HG03571 (cell line): ENCODE data around the gene MGLL.

ENCODE experiments used
- ATAC-seq: cut with Tn5 transposase; IDR thresholded peaks from one replicate; pipeline ENCODE4 v1.9.1; 2021; ENCODE audit not compliant: unreplicated experiment

Gene MGLL

GRCh38 chr3:127729556-127730056, 92.7 kb downstream of the MGLL start:
- ATAC-seq = no peak

GRCh38 chr3:127728417-127729015, 93.8 kb downstream of the MGLL start:
- ATAC-seq = no peak

GRCh38 chr3:127726894-127727293, 95.4 kb downstream of the MGLL start:
- ATAC-seq = no peak

- no peak for ATAC-seq
Observed at GRCh38 chr3:127723011-127723567, 99.2 kb downstream of the MGLL start.

- no peak for ATAC-seq
Observed at GRCh38 chr3:127722091-127722784, 100.1 kb downstream of the MGLL start.

- ATAC-seq = no peak
Observed at GRCh38 chr3:127720985-127721935, 101.1 kb downstream of the MGLL start.

GRCh38 chr3:127720161-127720823, 102.0 kb downstream of the MGLL start:
- ATAC-seq = no peak

- no peak for ATAC-seq
Observed at GRCh38 chr3:127719369-127719768, 102.9 kb downstream of the MGLL start.

- no peak for ATAC-seq
Observed at GRCh38 chr3:127718916-127719290, 103.4 kb downstream of the MGLL start.

GRCh38 chr3:127718245-127718915, 103.9 kb downstream of the MGLL start:
- ATAC-seq = no peak

- no peak for ATAC-seq
Observed at GRCh38 chr3:127717357-127718244, 104.7 kb downstream of the MGLL start.

GRCh38 chr3:127716384-127716783, 105.9 kb downstream of the MGLL start:
- no peak for ATAC-seq

GRCh38 chr3:127715532-127715931, 106.8 kb downstream of the MGLL start:
- ATAC-seq = no peak

- no peak for ATAC-seq
Observed at GRCh38 chr3:127714866-127715265, 107.4 kb downstream of the MGLL start.

- no peak for ATAC-seq
Observed at GRCh38 chr3:127714125-127714571, 108.2 kb downstream of the MGLL start.

GRCh38 chr3:127712881-127713771, 109.2 kb downstream of the MGLL start:
- no peak for ATAC-seq

GRCh38 chr3:127712461-127712860, 109.9 kb downstream of the MGLL start:
- no peak for ATAC-seq

- no peak for ATAC-seq
Observed at GRCh38 chr3:127711896-127712295, 110.4 kb downstream of the MGLL start.
